RWPE2 (cell line): ENCODE measurements around the gene CADM2.

ENCODE experiments used
- ATAC-seq: fragments of 200-7000 bp; cut with Tn5 transposase; 3 replicates; pipeline ENCODE4 v1.9.1; 2021; ENCODE audit warnings: low read depth
- DNase-seq: peaks from one replicate; pipeline ENCODE4 v3.0.0-alpha.2; 2020; ENCODE audit warnings: low spot score
- H3K27ac ChIP-seq: fragments of 450-650 bp; 2 replicates; pipeline ENCODE4 v1.5.1; 2017; ENCODE audit warnings: mild to moderate bottlenecking; ENCODE audit not compliant: poor library complexity, severe bottlenecking
- H3K27me3 ChIP-seq: fragments of 250-450 bp; sonication (Bioruptor Pico); 2 replicates; pipeline ENCODE4 v1.5.1; 2021; ENCODE audit warnings: mild to moderate bottlenecking, moderate library complexity; ENCODE audit not compliant: insufficient read depth, poor library complexity, severe bottlenecking
- H3K36me3 ChIP-seq: fragments of 250-450 bp; sonication (Bioruptor Pico); 2 replicates; pipeline ENCODE4 v1.5.1; 2020; ENCODE audit warnings: low read depth, mild to moderate bottlenecking, moderate library complexity
- H3K4me1 ChIP-seq: fragments of 250-450 bp; sonication (Bioruptor Pico); 2 replicates; pipeline ENCODE4 v1.5.1; 2021; ENCODE audit warnings: mild to moderate bottlenecking, moderate library complexity; ENCODE audit not compliant: insufficient read depth, poor library complexity, severe bottlenecking
- H3K4me3 ChIP-seq: fragments of 250-450 bp; sonication (Bioruptor Pico); 2 replicates; pipeline ENCODE4 v1.5.1; 2021; ENCODE audit warnings: mild to moderate bottlenecking, moderate library complexity; ENCODE audit not compliant: severe bottlenecking
- H3K9me3 ChIP-seq: fragments of 250-450 bp; sonication (Bioruptor Pico); 2 replicates; pipeline ENCODE4 v1.5.1; 2021; ENCODE audit warnings: mild to moderate bottlenecking, moderate library complexity; ENCODE audit not compliant: severe bottlenecking
- CTCF ChIP-seq: fragments of 450-650 bp; IDR thresholded peaks from one replicate; pipeline ENCODE4 v1.5.1; 2017; ENCODE audit warnings: mild to moderate bottlenecking, moderate library complexity; ENCODE audit not compliant: poor library complexity, severe bottlenecking

The CADM2 gene

GRCh38 chr3:85387913-85388505 lies 429.2 kb downstream of the CADM2 start:
- Histone ChIP-seq H3K27ac (no peak overlapping the region), H3K4me1 (no peaks in the 10 kb centered on the region), H3K4me3 (no peak overlapping the region), H3K27me3 (no peaks in the 10 kb centered on the region), H3K36me3 (no peaks in the 10 kb centered on the region), H3K9me3 (no peaks in the 10 kb centered on the region)
- ATAC-seq = no peak
- DNase-seq = no peak
- no peak for TF ChIP-seq CTCF

- Histone ChIP-seq H3K27me3 (no peaks in the 10 kb centered on the region), H3K9me3 (no peaks in the 10 kb centered on the region), H3K4me3 (no peak overlapping the region), H3K27ac (no peak overlapping the region), H3K4me1 (no peaks in the 10 kb centered on the region), H3K36me3 (no peaks in the 10 kb centered on the region)
- ATAC-seq (no peak), DNase-seq (no peak)
- TF ChIP-seq CTCF = no peak
Observed at GRCh38 chr3:85394424-85394823, 435.6 kb downstream of the CADM2 start.

GRCh38 chr3:85397434-85397833 lies 438.6 kb downstream of the CADM2 start:
- H3K9me3 ChIP-seq = no peaks in the 10 kb centered on the region
- no peak for TF ChIP-seq CTCF
- ATAC-seq = no peak
- no peaks in the 10 kb centered on the region for H3K27me3 ChIP-seq
- DNase-seq = no peak
- H3K27ac ChIP-seq = no peak overlapping the region
- H3K4me1 ChIP-seq = no peaks in the 10 kb centered on the region
- H3K4me3 ChIP-seq = no peak overlapping the region
- no peaks in the 10 kb centered on the region for H3K36me3 ChIP-seq

GRCh38 chr3:85426121-85426520 lies 467.3 kb downstream of the CADM2 start:
- H3K27ac ChIP-seq = no peak overlapping the region
- no peaks in the 10 kb centered on the region for H3K4me1 ChIP-seq
- H3K36me3 ChIP-seq = no peaks in the 10 kb centered on the region
- no peak overlapping the region for H3K4me3 ChIP-seq
- no peak for DNase-seq
- ATAC-seq = no peak
- H3K27me3 ChIP-seq = no peaks in the 10 kb centered on the region
- TF ChIP-seq CTCF = no peak
- no peaks in the 10 kb centered on the region for H3K9me3 ChIP-seq

- Histone ChIP-seq H3K9me3 (no peaks in the 10 kb centered on the region), H3K4me1 (no peaks in the 10 kb centered on the region), H3K36me3 (no peaks in the 10 kb centered on the region), H3K4me3 (no peak overlapping the region), H3K27ac (no peak overlapping the region), H3K27me3 (no peaks in the 10 kb centered on the region)
- no peak for TF ChIP-seq CTCF
- ATAC-seq (no peak), DNase-seq (no peak)
Observed at GRCh38 chr3:85427467-85427866, 468.7 kb downstream of the CADM2 start.
